PC-3 (cell line): ENCODE measurements around the gene TENT5C. TPM values are rescaled to one million over a fixed set of nuclear protein-coding genes. Genes with fewer than 3 reads are reported as not detected.

Source experiments
- ATAC-seq: fragments of 200-7000 bp; cut with Tn5 transposase; 2 replicates; pipeline ENCODE4 v1.9.1; 2020; ENCODE audit warnings: mild to moderate bottlenecking, moderate library complexity
- BruUV-seq: library from RNA; stranded (reverse); fragments of 400-500 nt; replicated peaks from 2 replicates; lab custom pipeline; 2021; lab: Mats Ljungman, UMichigan
- CTCF ChIA-PET: fragments of 300-600 bp; sonication (Branson Sonifier 250); formaldehyde crosslinking; loops from one replicate; lab custom pipeline; 2022; ENCODE audit warnings: antibody characterized with exemption; lab: Charles Lee
- POLR2A ChIA-PET: fragments of 300-600 bp; sonication (Branson Sonifier 250); formaldehyde crosslinking; loops from one replicate; lab custom pipeline; 2022; ENCODE audit warnings: antibody characterized with exemption; ENCODE audit not compliant: unreplicated experiment; lab: Charles Lee
- DNase-seq: peaks from one replicate; pipeline ENCODE4 v3.0.0-alpha.2; 2015
- H2AFZ ChIP-seq: fragments of 300-600 bp; sonication (generic); 2 replicates; pipeline ENCODE4 v1.6.0; 2016; ENCODE audit warnings: antibody characterized with exemption, low read length
- H3F3A ChIP-seq: fragments of 300-600 bp; sonication (generic); one replicate; pipeline ENCODE4 v1.6.0; 2017; ENCODE audit warnings: antibody characterized with exemption, low read length, control low read depth, mild to moderate bottlenecking; ENCODE audit not compliant: unreplicated experiment
- H3K27ac ChIP-seq: fragments of 300-600 bp; sonication (generic); 2 replicates; pipeline ENCODE4 v1.5.1; 2016; ENCODE audit warnings: mild to moderate bottlenecking, low read length
- H3K27me3 ChIP-seq: fragments of 300-600 bp; sonication (generic); 2 replicates; pipeline ENCODE4 v1.6.1; 2016; ENCODE audit warnings: low read length, mixed read lengths
- H3K36me3 ChIP-seq: fragments of 300-600 bp; sonication (generic); 2 replicates; pipeline ENCODE4 v1.6.1; 2016; ENCODE audit warnings: low read depth, mixed run types, low read length, mixed read lengths
- H3K4me1 ChIP-seq: fragments of 300-600 bp; sonication (generic); 2 replicates; pipeline ENCODE4 v1.5.1; 2016; ENCODE audit warnings: low read length; ENCODE audit not compliant: insufficient read depth
- H3K4me2 ChIP-seq: fragments of 300-600 bp; sonication (generic); 2 replicates; pipeline ENCODE4 v1.6.0; 2016; ENCODE audit warnings: low read length
- H3K4me3 ChIP-seq: fragments of 300-600 bp; sonication (generic); 2 replicates; pipeline ENCODE4 v1.5.1; 2016; ENCODE audit warnings: mild to moderate bottlenecking, low read length, mixed read lengths
- H3K79me2 ChIP-seq: fragments of 300-600 bp; sonication (generic); 2 replicates; pipeline ENCODE4 v1.6.1; 2017; ENCODE audit warnings: low read length, mixed read lengths
- H3K9ac ChIP-seq: fragments of 300-600 bp; sonication (generic); 2 replicates; pipeline ENCODE4 v1.6.0; 2016; ENCODE audit warnings: mild to moderate bottlenecking, low read length
- H3K9me2 ChIP-seq: fragments of 300-600 bp; sonication (generic); replicated peaks from 2 replicates; pipeline ENCODE4 v1.6.1; 2016; ENCODE audit warnings: mixed run types, low read length, mixed read lengths
- H3K9me3 ChIP-seq: fragments of 300-600 bp; sonication (generic); 2 replicates; pipeline ENCODE4 v1.6.1; 2016; ENCODE audit warnings: low read length, mixed read lengths
- H4K20me1 ChIP-seq: fragments of 300-600 bp; sonication (generic); 2 replicates; pipeline ENCODE4 v1.6.1; 2016; ENCODE audit warnings: low read length, mixed read lengths
- CTCF ChIP-seq: fragments of 300-600 bp; sonication (generic); conservative IDR thresholded peaks from 2 replicates; pipeline ENCODE4 v1.5.1; 2017; ENCODE audit warnings: antibody characterized with exemption, low read depth, mild to moderate bottlenecking, low read length
- EZH2 ChIP-seq: fragments of 300-600 bp; sonication (generic); IDR thresholded peaks from one replicate; pipeline ENCODE4 v1.6.1; 2017; ENCODE audit warnings: antibody characterized with exemption, mild to moderate bottlenecking, low read length; ENCODE audit not compliant: unreplicated experiment
- EZH2phosphoT487 ChIP-seq: fragments of 300-600 bp; sonication (generic); IDR thresholded peaks from 2 replicates; pipeline ENCODE4 v1.6.1; 2018; ENCODE audit warnings: mild to moderate bottlenecking, antibody characterized with exemption, low read length, borderline replicate concordance
- intact Hi-C: fragments of 100-400 bp; cut with micrococcal nuclease; formaldehyde crosslinking; loops from 2 replicates; pipeline ENCODE4 v1.9.0; 2023
- total RNA-seq: library from RNA; depleted of rRNA; stranded (reverse); fragments of >200 nt; gene quantifications from 2 replicates; pipeline ENCODE4 v1.2.3, GENCODE V29; 2014

The TENT5C gene
- total RNA-seq, 1 experiment from 2014 or later = 2.4 TPM

DNA sequence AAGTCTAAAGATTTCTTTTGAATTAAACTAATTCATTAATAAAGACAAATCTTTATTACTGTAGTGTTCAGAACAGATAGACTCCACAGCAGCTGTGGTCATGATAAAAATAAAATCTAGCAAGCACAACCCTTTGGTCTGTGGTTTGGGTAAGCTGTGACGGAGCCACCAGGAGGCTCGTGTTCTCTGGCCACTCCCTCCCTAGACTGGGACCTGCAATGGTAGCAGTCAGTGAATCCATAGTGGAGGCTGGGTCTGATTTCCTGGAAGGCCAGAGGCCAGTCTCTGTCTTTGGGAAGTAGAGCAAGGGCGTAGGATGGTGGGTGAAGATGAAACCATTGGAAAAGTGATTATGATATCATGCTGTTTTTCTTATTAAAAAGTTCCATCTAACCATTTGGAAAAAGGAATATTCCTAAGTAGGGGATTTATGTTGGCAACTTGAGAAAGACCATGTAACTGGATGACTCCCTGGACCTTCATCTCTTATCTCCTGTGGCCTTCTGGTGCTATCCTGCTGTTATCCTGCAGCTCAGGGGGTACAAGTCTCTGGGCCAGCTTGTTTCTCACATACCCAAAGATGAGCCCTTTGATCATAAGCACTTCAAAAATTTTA lies 39.0 kb downstream of the TENT5C start:
- CTCF ChIA-PET = no interaction called here
- ATAC-seq (no peak), DNase-seq (no peak)
- Histone ChIP-seq H3K4me1 (no peaks in the 10 kb centered on the region), H3K4me3 (no peak overlapping the region), H3K9me3 (no peaks in the 10 kb centered on the region), H3K9ac (no peak overlapping the region), H3K36me3 (no peaks in the 10 kb centered on the region), H3K4me2 (no peak overlapping the region), H3K79me2 (no peaks in the 10 kb centered on the region), H3K9me2 (no peaks in the 10 kb centered on the region), H3K27ac (no peak overlapping the region), H3F3A (no peaks in the 10 kb centered on the region), H2AFZ (no peak overlapping the region), H4K20me1 (no peaks in the 10 kb centered on the region), H3K27me3 (no peaks in the 10 kb centered on the region)
- no peak for TF ChIP-seq EZH2
- no peak for TF ChIP-seq EZH2phosphoT487
- no peak for TF ChIP-seq CTCF
- POLR2A ChIA-PET = no interaction called here
- intact Hi-C loops = no loop called here
- BruUV-seq = no TSS peak

DNA sequence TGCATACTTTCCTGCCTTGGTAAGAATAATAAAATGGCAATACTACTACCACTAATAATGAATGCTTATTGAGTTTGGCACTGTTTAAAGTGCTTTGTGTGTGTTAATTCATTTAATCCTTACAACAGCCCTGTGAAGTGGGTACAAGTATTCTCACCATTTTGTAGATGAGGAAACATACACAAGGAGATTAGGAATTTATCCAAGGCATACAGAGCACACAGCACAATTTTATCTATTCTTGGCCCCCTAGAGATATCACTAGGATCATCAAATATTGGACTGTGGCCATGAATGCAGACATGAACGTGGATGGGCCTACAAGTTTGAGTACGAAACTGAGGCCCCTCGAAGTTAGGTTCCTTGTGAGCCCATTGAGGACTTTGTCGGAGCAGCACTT lies 39.5 kb downstream of the TENT5C start:
- H3F3A ChIP-seq = no peaks in the 10 kb centered on the region
- no peak overlapping the region for H3K4me3 ChIP-seq
- BruUV-seq = no TSS peak
- no peak overlapping the region for H3K4me2 ChIP-seq
- no peaks in the 10 kb centered on the region for H3K27me3 ChIP-seq
- no peaks in the 10 kb centered on the region for H3K9me3 ChIP-seq
- no peaks in the 10 kb centered on the region for H3K4me1 ChIP-seq
- intact Hi-C loops = no loop called here
- no peak for ATAC-seq
- H2AFZ ChIP-seq = no peak overlapping the region
- H3K79me2 ChIP-seq = no peaks in the 10 kb centered on the region
- H3K9ac ChIP-seq = no peak overlapping the region
- no peaks in the 10 kb centered on the region for H3K36me3 ChIP-seq
- POLR2A ChIA-PET = no interaction called here
- no peaks in the 10 kb centered on the region for H3K9me2 ChIP-seq
- CTCF ChIA-PET = no interaction called here
- no peak for DNase-seq
- H4K20me1 ChIP-seq = no peaks in the 10 kb centered on the region
- no peak for TF ChIP-seq EZH2phosphoT487
- no peak for TF ChIP-seq CTCF
- TF ChIP-seq EZH2 = no peak
- H3K27ac ChIP-seq = no peak overlapping the region

GRCh38 chr1:117646007-117646811 lies 40.4 kb downstream of the TENT5C start:
- intact Hi-C loops = no loop called here
- Histone ChIP-seq H3K4me3 (no peak overlapping the region), H3K4me2 (no peak overlapping the region), H3K9ac (no peak overlapping the region), H3K36me3 (no peaks in the 10 kb centered on the region), H3K27ac (no peak overlapping the region), H3K79me2 (no peaks in the 10 kb centered on the region), H3K9me2 (no peaks in the 10 kb centered on the region), H2AFZ (no peak overlapping the region), H3K4me1 (no peaks in the 10 kb centered on the region), H3F3A (no peaks in the 10 kb centered on the region), H4K20me1 (no peaks in the 10 kb centered on the region), H3K27me3 (no peaks in the 10 kb centered on the region), H3K9me3 (no peaks in the 10 kb centered on the region)
- ChIA-PET CTCF (no interaction called here), POLR2A (no interaction called here)
- DNase-seq = no peak
- no peak; the same call in 1 of the 2 replicates for ATAC-seq
- BruUV-seq = no TSS peak
- TF ChIP-seq EZH2 = no peak
- TF ChIP-seq CTCF = no peak
- TF ChIP-seq EZH2phosphoT487 = no peak
